GM10847 (cell line): ENCODE results near the gene INPP5A.

ENCODE experiments used
- POLR2A ChIP-seq: IDR thresholded peaks from 2 replicates; pipeline ENCODE4 v1.6.1; 2011; ENCODE audit not compliant: insufficient read length; ENCODE audit errors: extremely low read depth

INPP5A gene

DNA sequence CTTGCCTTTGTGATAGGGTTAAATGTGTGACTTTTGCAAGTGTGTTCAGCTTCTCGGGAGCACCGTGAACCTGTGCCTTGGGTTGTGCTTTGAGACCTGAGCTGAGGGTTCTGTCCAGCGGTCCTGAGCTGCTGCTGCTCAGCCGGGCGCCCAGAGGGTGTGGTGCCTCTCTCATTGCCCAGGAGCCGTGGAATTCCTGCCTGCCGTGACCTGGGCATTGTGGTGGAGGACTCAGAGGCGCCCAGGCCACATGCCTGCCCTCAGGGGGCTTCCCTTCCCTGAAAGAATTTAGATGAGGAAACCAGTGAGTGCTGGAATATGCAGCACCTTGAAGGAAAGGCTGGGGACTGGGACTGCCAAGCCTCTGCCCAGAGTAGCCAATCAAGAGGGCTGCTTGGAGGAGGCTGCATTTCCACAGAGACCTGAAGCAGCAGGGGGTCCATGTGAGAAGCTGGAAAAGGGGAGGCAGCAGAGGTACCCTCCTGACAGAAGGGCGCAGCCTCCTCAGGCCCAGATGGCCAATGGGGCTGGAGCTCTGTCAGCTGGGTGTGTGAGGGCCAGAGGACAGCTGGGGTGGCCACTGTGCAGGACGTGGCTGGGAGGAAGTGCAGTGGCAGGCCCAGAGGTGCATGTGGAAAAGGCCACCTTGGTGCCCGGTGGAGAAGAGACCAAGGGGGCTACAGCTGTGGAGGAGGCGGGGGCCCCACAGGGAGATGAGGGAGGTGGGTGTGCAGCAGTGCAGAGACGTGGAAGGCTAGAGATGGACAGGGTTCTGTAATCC lies 141.0 kb downstream of the INPP5A start:
- no peak for TF ChIP-seq POLR2A

DNA sequence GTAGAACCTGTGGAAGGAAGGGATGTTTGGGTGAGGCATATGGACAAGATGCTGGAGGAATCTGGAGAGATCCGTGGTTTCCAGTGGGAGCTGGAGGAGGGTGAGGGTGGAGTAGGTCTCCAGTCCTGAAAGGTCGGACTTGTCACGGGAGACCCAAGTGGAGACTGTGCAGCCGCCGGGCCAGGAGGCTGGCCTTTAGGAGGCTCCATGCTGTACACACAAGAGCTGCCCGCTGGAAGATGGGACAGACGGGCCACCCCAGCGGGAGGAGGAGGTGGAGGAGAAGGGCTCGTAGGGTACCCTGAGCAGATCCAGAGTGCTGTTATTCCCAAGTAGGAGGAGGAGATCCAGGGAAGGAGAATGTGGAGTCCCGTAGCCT lies 141.6 kb downstream of the INPP5A start:
- TF ChIP-seq POLR2A, result no peak

DNA sequence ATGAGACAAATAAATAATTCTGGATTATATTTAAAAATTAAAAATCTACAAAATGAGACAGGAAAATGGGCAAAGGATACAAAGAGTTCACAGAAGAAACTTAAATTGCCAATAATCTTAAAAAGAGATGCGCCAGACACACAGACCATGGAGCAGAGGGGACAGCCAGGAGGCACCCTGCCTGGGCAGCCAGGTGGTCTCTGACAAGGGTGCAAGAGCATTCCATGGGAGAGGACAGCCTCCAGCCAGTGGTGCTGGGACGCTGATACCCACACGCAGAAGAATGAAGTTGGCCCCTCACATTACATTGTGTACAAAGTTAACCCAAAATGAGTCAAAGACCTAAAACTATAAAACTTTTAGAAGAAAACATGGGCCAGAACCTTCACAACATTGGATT lies 142.1 kb downstream of the INPP5A start:
- TF ChIP-seq POLR2A, result no peak

DNA sequence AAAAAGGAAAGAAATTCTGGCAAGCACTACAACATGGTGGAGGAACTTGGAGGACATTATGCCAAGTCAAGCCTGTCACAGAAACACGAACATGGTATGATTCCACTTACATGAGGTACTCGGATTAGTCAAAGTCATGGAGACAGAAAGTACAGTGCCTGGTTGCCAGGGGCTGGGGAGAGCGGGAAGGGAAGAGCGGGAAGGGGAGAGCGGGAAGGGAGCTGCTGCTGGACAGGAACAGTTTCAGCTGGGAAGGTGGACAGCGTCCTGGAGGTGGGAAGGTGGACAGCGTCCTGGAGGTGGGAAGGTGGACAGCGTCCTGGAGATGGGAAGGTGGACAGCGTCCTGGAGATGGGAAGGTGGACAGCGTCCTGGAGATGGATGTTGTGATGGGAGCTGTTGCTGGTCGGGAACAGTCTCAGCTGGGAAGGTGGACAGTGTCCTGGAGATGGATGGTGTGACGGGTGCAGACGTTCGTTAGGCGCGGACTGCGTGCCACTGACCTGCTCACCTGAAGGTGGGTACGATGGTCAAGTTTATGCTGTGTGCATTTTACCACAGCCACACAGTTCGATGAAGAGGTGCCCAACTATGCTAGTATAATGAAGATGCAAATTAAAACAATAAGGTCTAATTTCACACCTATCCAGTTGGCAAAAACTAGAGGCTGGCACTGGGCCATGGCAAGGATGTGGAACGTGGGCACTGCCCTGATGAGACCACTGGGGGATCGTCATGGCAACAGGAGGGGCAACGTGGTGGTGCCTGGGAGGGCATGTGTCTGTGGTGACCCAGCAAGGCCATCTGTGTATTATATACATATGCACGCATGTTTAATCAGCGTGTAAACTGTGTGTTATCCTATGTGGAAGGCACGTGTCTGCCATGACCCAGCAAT lies 144.5 kb downstream of the INPP5A start:
- no peak for TF ChIP-seq POLR2A

DNA sequence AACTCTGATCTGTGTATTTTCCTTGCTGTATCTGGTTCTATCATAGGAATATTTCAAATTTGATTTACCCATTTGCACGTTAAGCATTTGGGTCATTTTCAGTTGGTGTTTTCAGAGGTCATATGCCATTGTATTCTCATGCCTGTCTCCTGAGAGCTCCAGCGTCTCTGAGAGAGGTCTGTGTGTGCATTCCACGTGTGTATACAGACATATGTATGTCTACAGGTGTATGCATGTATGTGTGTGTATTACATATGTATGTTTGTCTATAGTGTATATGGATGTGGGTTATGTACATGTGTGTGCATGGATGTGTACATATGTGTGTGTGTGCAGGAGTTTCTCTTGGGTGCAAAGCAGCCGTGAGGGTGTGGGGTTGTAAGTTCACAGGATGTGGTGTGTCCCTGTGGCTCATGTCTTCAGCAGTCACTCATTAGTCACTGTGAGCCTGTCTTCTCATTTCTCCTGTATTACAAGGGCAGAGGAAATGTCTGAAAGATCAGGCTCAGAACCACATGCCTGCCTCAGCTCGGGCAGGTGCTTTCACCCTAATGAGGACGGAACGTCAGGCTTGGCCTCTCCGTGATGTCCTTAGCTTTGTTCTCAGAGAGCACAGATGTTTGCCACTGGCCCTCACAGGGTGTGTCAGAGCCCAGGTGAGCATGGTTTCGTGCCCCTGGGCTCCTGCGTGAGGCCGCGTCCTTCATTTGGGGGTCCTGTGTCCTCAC lies 146.7 kb downstream of the INPP5A start:
- TF ChIP-seq POLR2A, result no peak

DNA sequence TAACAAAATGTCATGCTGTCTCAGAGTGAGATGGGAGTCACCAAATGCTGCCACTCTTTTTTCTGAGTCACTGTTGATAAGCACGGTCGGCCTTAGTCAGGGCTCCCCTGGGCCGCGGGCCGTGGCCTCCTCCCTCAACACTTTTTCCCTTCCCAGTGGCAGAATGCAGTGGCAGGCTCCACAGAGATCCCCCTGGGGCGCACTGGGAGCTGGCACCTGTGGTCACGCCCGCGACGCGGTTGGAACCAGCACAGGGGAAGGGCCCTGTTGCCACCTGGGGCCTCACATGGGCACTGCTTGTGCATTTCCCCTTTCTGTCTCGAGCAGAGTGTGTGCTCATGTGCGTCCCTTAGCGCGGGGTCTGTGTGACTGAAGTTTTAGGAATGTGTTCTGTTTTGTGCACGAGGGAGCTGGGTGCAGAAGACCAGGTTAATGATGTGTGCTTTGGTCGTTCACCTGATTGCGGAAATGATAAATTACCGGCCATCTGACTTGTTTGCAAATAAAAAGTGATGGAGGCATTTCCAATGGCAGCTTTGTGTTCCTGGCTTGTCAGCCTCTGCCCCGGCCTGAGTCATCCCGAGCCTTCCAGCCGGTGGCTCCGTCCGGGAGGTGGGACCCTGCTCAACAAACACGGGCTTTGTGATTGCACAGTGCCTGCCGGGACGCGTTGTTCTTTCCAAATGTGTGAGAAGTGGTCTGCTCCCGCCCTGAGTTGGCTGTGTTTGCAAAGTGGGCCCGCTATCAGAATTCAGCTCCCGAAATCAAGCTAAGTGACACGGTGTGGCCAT lies 147.7 kb downstream of the INPP5A start:
- TF ChIP-seq POLR2A, result no peak

DNA sequence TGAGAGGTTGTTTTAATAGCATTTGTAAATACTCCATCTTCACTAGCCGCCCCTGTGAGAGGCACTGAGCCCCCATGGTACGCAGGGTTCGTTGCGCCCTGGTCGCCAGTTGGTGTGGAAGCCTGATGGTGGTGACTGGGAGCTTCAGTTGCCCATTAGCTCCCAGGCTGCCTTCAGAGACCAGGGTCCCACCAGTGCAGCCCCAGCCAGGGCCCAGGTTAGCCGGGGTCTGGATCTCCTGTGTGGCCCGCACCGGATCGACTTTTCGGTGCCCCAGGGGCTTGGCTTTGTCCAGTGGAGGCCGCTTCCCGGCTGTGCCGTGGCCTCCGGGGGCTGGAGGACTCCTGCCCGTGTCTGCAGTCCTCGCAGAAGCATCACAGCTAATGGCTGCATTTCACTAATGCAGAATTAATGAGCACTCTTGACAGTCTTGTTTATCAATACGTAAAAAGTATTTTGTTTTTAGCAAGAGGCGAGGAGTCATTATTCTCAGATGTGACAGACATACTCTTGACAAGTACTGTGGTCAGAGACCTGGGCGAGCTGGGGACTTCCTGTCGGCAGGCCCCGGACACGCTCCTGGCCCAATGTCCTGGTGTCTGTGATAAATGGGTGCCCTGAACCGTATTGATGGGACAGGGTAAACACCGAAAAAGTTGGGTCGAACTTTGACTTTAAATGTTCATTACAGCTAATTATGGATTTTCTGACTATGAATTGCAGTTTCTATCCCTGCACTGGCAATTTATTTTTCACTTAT lies 148.5 kb downstream of the INPP5A start:
- TF ChIP-seq POLR2A, result no peak

DNA sequence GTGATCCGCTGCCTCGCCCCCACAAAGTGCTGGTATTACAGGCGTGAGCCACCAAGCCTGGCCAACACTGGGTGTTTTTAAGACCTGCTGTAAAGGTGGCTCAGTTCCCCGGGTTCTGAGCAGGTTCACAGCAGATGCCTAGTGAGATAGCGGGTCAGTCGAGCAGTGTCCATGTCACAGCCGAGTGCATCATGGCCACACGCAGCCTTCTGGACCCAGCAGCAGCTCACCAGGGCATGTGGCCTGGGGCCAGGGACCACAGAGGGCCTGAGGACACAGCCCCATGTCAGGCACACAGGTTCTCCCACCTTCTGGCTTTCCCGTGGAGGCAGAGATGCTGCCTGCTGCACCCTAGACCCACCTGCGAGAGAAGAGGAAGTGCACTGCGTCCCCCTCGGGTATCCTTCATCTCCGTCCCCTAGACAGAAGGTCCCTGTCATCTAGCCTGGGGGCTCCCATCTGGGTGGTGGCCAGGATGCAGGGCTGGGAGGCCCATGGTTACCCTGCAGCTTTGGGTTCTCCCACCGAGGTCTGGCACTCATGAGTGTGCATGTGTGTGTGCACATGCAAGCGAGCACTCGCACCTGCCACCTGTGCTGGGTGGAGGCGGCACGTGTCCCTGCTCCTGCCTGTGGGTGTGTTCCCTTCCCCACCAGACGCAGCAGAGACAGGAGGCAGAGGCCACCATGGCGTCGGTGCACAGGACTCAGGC lies 149.8 kb downstream of the INPP5A start:
- TF ChIP-seq POLR2A, result no peak

DNA sequence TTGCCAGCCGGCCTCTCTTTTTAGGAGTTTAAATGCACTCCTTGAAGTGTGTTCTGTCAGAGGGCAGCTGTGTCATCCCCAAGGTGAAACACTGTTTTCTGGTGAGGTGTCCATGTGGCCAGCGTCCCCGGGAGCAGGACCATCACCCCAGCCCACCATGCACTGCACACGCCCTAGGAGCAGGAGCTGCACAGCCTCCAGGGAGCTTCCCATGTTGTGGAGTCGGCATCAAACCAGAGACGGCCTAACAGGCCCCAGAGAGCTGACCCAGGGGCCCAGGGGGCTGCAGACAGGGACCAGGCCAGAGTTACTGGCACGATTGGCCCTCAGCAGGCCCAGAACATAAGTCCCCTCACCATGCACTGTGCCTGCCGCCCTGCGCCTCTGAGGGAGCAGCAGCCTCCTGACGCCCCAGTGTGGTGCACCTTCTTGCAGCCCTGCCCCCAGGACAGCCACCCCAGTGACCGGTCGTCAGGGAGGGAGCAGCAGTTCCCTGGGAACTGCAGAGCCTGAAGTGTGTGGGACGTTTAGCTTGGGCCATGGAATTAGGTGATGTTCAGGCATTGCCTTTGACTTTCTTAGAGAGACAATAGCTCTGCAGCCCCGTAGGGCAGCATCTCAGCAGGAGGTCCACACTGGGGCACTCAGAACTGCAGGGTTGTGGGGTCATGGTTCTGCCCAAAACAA lies 150.4 kb downstream of the INPP5A start:
- TF ChIP-seq POLR2A, result no peak

DNA sequence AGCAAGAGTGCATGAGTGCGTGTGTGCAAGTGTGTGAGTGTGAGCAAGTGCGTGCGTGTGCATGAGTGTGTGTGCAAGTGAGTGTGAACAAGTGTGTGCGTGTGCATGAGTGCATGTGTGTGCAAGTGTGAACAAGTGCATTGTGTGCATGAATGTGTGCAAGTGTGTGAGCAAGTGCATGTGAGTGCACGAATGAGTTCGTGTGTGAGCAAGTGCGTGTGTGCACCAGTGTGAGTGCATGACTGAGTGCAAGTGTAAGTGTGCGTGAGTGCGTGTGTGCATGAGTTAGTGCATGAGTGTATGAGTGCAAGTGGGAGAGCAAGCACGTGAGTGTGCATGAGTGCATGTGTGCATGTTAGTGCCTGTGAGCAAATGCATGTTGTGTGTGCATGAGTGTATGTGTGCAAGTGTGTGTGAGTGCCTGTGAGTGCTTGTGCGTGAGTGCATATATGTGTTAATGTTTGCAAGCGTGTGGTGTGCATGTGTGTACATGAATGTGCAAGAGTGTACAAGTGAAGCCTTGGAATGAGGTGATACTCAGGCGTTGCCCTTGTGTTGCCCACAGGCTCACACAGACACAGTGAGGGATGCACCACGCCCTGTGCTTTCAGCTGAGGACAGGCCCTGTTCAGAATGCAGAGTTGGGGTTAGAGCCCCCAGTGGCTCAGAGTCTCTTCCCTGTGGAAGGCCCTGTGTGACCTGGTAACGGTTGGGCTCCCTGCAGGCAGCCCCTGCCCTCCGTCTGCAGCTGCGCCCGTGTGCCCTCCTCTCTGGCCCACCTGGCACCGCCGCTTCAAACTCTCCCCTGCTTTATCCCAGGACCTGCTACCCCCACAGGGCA lies 151.2 kb downstream of the INPP5A start:
- TF ChIP-seq POLR2A, result no peak

DNA sequence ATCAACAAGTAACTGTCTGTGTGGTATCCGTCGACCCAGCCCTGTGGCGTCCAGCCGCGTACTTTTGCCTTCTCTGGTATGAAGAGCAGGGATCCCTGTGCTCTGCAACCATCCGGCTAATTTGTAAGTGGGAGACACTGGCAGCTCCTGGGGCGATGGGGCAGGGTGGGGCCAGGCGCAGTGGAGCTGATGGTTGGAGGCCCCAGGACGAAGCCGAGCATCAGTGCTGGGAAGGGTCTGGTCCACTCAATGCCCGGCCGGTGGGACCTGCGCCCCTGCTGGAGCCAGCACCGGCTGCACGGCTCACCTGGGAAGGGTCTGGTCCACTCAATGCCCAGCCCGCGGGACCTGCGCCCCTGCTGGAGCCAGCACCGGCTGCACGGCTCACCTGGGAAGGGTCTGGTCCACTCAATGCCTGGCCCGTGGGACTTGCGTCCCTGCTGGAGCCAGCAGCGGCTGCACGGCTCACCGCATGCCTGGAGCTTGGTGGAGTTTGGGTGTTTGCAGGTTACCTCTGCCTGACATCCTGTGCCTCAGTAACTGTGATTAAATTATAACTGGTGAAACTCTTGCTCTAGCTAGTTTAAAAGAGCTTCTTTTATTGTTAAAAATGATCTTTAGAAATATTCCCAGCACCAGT lies 152.3 kb downstream of the INPP5A start:
- no peak for TF ChIP-seq POLR2A

DNA sequence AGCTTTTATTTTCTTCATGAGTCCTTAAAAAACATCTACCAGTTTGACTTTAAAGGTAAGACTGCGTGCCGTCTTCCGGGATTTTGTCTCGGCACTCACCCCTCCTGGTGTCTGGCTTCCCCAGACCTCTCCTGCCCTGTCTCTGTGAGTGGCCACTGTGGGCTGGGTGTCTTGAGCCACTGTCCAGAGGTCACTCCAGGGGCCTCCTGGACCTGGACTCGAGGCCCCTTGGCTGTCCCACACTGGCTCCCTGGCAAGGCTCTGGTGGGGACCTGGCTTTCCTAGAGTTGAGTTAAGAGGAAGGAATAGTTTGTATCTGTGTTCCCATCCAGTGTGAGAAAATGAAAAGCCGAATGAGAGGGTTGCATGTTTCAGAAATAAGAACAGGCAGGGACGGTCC lies 152.8 kb downstream of the INPP5A start:
- TF ChIP-seq POLR2A, result no peak
